Measurements from ENCODE around the gene NYAP2. TPM values are rescaled to one million over a fixed set of nuclear protein-coding genes. Genes with fewer than 3 reads are reported as not detected.

Gene NYAP2
- total RNA-seq, 1 donor from 2014 or later = not detected

DNA sequence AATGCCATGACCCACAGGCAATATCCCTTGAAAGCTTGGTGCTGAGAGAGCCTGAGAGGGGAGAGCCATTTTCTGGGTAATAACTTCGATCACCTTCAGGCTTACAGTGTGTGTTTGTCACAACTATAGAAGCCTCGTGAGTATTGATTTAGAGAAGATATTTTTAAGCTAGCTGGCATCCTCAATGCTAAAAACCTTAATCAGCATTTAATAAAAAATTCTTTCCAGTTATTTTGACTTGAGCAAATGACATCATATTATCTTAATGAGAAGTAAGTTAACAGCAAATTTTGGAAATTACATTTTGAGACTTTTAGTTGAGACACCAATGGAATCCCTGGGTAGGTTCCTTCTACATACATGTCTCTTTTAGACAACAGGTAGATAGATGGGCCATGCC lies 283.7 kb downstream of the NYAP2 start:
- no peaks in the 10 kb centered on the region for H3K27me3 Mint-ChIP-seq (ENCODE audit: unreplicated experiment)
- DNase-seq (ENCODE audit: low spot score) = no peak
- H3K4me3 Mint-ChIP-seq (ENCODE audit: unreplicated experiment) = no peak overlapping the region
- no peaks in the 10 kb centered on the region for H3K9me3 Mint-ChIP-seq (ENCODE audit: unreplicated experiment)
- no peaks in the 10 kb centered on the region for H3K4me1 Mint-ChIP-seq (ENCODE audit: unreplicated experiment)
- TF ChIP-seq, protein P1, sequence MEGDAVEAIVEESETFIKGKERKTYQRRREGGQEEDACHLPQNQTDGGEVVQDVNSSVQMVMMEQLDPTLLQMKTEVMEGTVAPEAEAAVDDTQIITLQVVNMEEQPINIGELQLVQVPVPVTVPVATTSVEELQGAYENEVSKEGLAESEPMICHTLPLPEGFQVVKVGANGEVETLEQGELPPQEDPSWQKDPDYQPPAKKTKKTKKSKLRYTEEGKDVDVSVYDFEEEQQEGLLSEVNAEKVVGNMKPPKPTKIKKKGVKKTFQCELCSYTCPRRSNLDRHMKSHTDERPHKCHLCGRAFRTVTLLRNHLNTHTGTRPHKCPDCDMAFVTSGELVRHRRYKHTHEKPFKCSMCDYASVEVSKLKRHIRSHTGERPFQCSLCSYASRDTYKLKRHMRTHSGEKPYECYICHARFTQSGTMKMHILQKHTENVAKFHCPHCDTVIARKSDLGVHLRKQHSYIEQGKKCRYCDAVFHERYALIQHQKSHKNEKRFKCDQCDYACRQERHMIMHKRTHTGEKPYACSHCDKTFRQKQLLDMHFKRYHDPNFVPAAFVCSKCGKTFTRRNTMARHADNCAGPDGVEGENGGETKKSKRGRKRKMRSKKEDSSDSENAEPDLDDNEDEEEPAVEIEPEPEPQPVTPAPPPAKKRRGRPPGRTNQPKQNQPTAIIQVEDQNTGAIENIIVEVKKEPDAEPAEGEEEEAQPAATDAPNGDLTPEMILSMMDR (IDR thresholded peaks at IDR 0.05; ENCODE audit: unreplicated experiment) = no peak
- H3K36me3 Mint-ChIP-seq (ENCODE audit: low read depth, unreplicated experiment) = no peaks in the 10 kb centered on the region
- H3K27ac Mint-ChIP-seq (ENCODE audit: unreplicated experiment) = no peak overlapping the region

DNA sequence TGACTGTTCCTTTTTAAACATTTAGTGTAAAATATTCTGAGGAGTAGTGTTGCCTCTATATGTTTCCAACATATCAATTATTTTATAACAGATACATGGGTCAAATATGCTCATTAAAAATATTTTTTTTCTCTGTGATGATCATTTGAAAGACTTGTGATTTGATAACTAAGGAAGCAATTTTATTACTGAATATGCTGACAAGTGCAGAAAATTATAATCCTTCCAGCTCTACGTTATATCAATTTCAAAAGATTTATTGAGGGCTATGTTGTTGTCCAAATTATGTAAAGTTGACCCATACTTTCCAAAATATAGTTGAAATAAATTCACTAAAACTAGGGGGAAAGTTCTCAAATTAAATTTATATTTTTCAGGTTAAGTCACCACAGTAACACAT lies 290.6 kb downstream of the NYAP2 start:
- no peak for DNase-seq (ENCODE audit: low spot score)
- Mint-ChIP-seq H3K27ac (ENCODE audit: unreplicated experiment) (no peak overlapping the region), H3K4me1 (ENCODE audit: unreplicated experiment) (no peaks in the 10 kb centered on the region), H3K36me3 (ENCODE audit: low read depth, unreplicated experiment) (no peaks in the 10 kb centered on the region), H3K4me3 (ENCODE audit: unreplicated experiment) (no peak overlapping the region), H3K9me3 (ENCODE audit: unreplicated experiment) (no peaks in the 10 kb centered on the region), H3K27me3 (ENCODE audit: unreplicated experiment) (no peaks in the 10 kb centered on the region)
- TF ChIP-seq, protein P1 (IDR thresholded peaks at IDR 0.05; ENCODE audit: unreplicated experiment) = no peak

DNA sequence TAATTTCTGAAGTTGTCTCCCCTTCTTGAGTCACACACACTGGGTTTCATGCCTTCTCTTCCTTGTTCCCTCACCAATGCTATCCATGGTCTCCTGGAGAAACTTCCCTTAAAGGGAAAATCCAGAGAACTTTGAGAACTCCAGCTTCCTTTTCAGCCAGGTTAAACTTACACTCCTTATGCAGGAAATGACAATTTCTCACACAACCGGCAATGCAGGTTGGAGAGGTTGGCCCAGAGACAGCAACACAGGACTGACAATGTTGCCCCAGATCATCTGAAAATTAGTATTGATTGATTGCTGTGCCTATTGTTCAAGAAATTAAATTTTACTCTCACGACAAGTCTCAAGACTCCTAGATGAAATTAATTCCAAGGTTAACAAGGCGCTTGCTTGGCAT lies 292.2 kb downstream of the NYAP2 start:
- H3K27me3 Mint-ChIP-seq (ENCODE audit: unreplicated experiment) = no peaks in the 10 kb centered on the region

DNA sequence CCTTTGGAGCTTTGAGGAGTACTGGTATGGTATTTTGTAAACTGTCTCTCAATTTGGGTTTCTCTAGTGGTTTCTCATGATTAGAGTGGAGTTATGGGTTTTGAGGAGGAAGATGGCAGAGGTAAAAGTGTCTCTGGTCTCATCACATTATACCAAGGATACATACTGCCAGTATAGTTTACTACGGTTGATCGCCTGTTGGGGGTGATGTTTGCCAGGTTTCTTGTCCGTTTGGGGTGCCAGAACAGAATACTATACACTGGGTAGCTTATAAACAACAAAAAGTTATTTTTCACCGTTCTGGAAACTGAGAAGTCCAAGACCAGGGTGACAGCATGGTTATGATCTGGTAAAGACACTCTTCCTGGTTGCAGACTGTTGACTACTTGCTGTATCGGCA lies 293.7 kb downstream of the NYAP2 start:
- Mint-ChIP-seq H3K4me1 (ENCODE audit: unreplicated experiment) (no peaks in the 10 kb centered on the region), H3K36me3 (ENCODE audit: low read depth, unreplicated experiment) (no peaks in the 10 kb centered on the region), H3K4me3 (ENCODE audit: unreplicated experiment) (no peak overlapping the region), H3K9me3 (ENCODE audit: unreplicated experiment) (no peaks in the 10 kb centered on the region), H3K27ac (ENCODE audit: unreplicated experiment) (no peak overlapping the region), H3K27me3 (ENCODE audit: unreplicated experiment) (no peaks in the 10 kb centered on the region)
- TF ChIP-seq, protein P1 (IDR thresholded peaks at IDR 0.05; ENCODE audit: unreplicated experiment) = no peak
- DNase-seq (ENCODE audit: low spot score) = no peak

More for the DNA sequence above, 292.2 kb downstream of the NYAP2 start:
- TF ChIP-seq, protein P1 (IDR thresholded peaks at IDR 0.05; ENCODE audit: unreplicated experiment) = no peak
- Mint-ChIP-seq H3K4me3 (ENCODE audit: unreplicated experiment) (no peak overlapping the region), H3K36me3 (ENCODE audit: low read depth, unreplicated experiment) (no peaks in the 10 kb centered on the region), H3K4me1 (ENCODE audit: unreplicated experiment) (no peaks in the 10 kb centered on the region), H3K27ac (ENCODE audit: unreplicated experiment) (no peak overlapping the region), H3K9me3 (ENCODE audit: unreplicated experiment) (no peaks in the 10 kb centered on the region)
- DNase-seq (ENCODE audit: low spot score) = no peak

DNA sequence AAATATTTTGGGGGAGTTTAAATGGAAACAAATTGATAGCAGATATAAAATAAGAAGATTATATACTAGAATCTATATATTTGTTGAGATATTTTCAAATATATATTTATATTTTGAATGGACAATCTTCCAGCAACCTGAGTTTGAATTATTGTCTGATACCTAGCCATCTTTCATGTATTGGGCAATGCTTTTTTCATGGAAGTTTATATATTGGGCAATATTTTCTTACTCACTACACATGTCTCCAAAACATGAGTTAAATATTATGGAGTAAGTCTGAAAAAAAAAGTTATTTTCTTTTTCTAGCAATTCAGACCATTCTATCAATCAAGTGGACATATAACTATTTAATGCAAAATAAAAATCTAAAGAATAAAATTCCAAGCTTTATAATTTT lies 295.2 kb downstream of the NYAP2 start:
- H3K27ac Mint-ChIP-seq (ENCODE audit: unreplicated experiment) = no peak overlapping the region
- H3K4me1 Mint-ChIP-seq (ENCODE audit: unreplicated experiment) = no peaks in the 10 kb centered on the region
- H3K27me3 Mint-ChIP-seq (ENCODE audit: unreplicated experiment) = no peaks in the 10 kb centered on the region
- no peaks in the 10 kb centered on the region for H3K9me3 Mint-ChIP-seq (ENCODE audit: unreplicated experiment)
- TF ChIP-seq, protein P1 (IDR thresholded peaks at IDR 0.05; ENCODE audit: unreplicated experiment) = no peak
- no peak overlapping the region for H3K4me3 Mint-ChIP-seq (ENCODE audit: unreplicated experiment)
- DNase-seq (ENCODE audit: low spot score) = no peak
- H3K36me3 Mint-ChIP-seq (ENCODE audit: low read depth, unreplicated experiment) = no peaks in the 10 kb centered on the region

Data from endothelial cell (in vitro differentiated cells).